GM19043 (cell line): ENCODE data around the gene BANP.
"Not testable (repeated sequence)": the region's sequence is repeated elsewhere in the genome, so short reads cannot be mapped to it uniquely, and the experiment has no call there.

ENCODE experiments used
- ATAC-seq: cut with Tn5 transposase; IDR thresholded peaks from one replicate; pipeline ENCODE4 v1.9.1; 2021; ENCODE audit warnings: low read depth; ENCODE audit not compliant: unreplicated experiment

The BANP gene

DNA sequence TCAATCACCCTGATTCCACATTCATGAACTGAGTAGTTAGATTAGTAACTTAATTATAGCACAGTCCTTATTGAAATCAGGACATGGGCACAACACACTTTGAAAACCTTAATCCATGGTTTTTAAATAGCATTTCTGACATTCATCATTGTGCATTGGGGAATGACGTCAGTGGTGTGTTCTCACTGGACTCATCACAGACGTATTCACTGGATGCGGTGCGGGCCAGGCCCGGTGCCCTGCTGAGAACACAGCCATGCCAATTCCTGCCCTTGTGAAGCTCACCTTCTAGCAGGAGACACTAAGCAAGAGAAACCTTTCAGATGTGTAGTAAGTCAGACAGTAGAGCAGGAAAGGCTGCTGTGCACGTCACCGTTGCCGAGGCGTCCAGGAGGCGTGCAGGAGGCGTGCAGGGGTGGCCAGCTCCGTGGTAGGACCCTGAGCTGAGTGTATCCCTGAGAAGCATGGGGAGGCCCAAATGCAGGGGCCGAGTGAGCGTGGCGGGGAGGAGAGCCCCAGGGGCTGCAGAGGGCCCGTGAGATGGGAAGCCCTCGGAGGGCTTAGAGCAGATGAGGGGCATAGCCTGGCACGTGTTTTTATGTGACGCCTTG, 12.9 kb downstream of the BANP start:
- no peak for ATAC-seq

- ATAC-seq = no peak
These were observed 14.2 kb downstream of the BANP start for GRCh38 chr16:87965417-87965816.

DNA sequence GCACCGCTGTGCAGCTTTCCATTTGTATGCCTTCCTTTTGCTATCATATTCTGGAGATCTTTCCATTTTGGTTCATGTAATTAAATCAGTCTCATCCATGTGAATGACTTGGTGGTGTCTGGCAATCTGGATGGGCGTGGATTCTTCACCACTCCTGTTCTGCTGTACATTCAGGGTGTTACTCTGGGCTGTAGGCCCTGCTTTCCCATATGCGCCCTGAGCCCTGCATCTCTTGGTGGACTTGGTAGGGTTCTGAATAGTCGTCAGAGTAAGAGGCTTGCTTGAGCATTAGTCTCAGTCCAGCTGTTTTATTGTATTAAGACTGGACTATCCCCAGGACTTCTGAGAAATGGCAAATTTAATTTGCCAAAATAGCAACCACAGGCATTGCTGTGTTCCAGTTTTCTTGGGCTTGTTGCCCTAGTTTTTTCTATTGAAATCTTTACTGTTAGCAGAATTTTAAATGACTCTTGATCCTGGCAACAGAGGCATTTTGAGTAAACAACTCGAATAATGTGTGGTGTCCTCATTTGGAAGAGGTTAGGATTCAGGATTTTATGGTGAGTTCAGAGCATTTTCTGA, 14.9 kb downstream of the BANP start:
- no peak for ATAC-seq

- no peak for ATAC-seq
These were observed 15.5 kb downstream of the BANP start for GRCh38 chr16:87966685-87967185.

DNA sequence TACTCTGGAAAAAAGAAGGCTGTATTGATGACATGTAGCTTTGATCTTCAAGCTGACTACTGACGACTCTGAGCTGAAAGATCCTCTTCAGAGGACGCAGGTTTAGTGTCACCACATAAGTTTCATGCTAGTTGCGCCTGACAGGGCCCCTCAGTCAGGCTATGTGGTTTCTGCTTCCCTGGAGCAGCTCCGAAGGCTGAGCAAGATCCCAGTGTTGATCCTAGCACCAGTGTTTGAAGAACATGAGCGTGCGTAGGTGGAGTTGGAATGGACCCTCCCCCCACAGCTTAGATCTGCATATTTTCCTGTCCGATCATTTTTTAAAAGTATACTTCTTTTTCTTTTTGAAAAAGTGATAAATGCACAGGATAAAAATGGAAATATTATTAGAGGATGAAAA, 17.3 kb downstream of the BANP start:
- no peak for ATAC-seq

GRCh38 chr16:87970186-87970585, 19.0 kb downstream of the BANP start:
- ATAC-seq = no peak

DNA sequence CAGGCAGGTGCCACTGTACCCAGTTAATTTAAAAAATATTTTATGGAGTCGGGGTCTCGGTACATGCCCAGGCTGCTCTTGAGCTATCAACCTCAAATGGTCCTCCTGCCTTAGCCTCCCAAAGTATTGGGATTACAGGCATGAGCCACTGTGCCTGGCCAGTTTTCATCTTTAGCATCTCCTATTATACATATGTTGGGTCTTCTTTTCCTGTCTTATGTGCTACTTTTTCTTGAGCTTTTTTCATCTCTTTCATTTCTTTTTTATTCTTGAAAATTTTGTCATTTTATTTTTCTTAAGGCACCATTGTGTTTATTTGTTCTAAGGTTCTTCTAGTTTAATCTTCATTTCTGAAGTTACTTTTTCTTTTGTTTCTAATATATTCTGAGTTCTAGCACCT, 20.7 kb downstream of the BANP start:
- no peak for ATAC-seq

GRCh38 chr16:87973717-87974116, 22.5 kb downstream of the BANP start:
- no peak for ATAC-seq

GRCh38 chr16:87974178-87974577, 22.9 kb downstream of the BANP start:
- ATAC-seq = no peak

DNA sequence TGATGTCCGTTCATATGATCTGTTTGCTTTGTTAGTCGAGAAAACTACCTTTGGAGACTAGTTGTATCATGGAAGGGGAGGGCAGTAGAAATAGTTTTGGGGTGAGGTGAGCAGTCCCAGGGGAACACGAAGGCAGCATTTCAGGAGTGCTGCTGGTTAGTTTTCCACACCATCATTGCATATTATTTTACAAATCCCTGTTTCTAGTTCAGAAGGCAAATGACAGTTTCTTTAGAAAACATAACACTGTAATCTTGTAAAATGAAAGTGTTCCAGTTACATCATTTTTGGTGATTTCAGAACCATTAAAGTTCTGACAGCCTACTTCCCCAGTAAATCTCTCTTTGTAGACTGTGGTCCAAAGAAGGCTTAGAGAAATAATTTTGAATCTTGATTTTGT, 25.4 kb downstream of the BANP start:
- no peak for ATAC-seq

DNA sequence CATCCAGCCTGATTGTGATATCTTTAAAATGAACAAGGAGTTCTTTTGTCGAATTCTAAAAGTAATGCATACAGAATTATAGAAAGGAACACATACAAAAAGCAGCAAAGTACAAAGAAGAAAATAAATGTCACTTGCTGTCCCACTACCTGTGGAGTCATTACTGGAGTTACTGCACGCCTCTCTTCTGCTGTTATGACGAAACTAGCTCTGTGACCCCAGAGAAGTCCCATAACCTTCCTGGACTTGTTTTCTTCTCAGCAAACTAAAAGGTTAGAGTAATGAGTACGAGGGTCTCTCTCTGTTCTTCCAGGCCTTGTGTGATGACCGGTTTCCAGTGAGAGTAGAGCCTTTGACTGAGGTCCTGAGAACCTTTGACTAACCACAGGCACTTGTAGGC, 26.9 kb downstream of the BANP start:
- ATAC-seq = no peak

- no peak for ATAC-seq
These were observed 28.1 kb downstream of the BANP start for GRCh38 chr16:87979352-87979751.

DNA sequence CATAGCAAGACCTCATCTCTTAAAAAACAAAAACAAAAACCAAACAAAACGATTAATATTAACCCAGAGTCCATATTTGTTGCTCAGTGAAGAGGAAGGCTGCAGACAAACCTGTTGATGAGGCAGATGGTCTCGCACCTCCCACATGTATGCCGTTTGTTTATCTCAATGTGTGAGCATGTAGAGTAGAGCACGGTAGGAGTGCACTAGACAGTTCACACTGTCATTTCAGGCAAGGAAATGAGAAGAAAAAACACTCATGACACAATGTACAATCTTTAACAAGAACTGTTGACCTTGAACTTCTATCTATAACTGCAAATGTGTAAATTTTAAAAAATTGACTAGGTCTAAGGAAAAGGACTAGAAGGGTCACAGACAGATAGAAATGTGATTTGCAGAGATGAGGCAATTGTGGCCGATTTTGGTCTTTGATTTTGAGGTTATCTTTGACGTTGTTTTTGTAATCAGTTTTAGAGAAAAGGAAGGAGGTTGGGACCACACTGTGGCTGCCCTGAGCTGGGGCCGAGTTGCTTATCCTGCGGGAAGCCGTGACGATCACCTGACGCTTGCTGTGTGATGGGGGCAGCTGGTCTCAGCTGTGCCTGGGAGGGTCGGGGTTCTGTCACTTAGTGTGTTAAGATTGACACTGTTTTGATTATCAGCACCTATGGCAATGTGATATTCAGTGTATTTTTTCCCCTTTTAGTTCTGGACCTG, 28.8 kb downstream of the BANP start:
- not testable (repeated sequence) for ATAC-seq

GRCh38 chr16:87981376-87981775, 30.1 kb downstream of the BANP start:
- ATAC-seq = not testable (repeated sequence)

- no peak for ATAC-seq
These were observed 31.4 kb downstream of the BANP start for GRCh38 chr16:87982581-87983041.

DNA sequence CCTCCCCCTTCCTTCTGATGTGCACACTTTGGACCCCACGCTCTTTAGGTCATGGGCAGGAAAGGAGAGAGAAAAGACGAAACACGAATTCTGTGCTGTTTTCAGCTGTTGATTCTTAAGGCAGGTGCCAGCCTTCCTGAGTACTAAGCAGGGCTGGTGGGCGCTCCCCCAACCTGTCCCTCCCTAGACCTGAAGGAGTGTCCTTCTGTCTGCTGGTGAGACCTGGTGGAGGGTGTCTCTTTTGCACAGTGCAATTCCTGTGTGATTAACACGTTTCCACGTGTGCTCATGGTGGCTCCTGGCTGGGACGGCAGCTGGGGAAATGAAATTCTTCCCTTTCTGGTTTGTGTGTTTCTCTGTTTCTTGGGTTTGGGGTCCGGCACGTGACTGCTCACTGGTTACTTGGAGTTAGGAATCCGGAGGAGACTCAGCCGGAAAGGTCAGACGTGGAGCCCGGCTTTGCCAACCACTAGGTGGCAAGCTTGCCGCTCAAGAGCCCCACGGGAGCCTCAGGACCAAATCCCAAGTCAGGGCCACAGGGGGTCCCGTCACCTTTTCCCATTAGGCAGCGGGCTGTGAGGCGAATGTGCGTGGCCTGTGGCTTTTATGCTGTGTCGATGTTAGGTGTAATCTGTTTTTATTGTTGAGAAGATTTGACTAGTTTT, 32.0 kb downstream of the BANP start:
- not testable (repeated sequence) for ATAC-seq

DNA sequence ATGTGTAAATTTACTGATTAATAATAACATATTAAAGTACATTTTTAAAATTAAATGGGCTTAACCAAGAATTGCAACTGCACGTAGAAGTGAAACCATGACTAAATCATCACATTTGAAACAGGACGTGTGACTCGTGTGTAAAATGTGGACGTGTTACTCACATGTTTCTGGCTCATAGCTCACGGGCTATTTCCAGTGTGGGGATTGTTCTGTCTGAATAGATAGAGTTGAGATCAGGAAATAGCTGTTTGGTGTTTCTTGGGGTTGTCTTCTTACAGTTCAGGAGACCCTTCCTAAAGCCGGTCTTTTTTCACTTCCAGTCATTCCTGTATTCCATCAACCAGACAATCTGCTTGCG, 32.5 kb downstream of the BANP start:
- ATAC-seq = not testable (repeated sequence)

- not testable (repeated sequence) for ATAC-seq
These were observed 32.9 kb downstream of the BANP start for GRCh38 chr16:87984180-87984579.

GRCh38 chr16:87984632-87985267, 33.5 kb downstream of the BANP start:
- no peak for ATAC-seq

GRCh38 chr16:87985493-87985892, 34.3 kb downstream of the BANP start:
- not testable (repeated sequence) for ATAC-seq

- not testable (repeated sequence) for ATAC-seq
These were observed 35.2 kb downstream of the BANP start for GRCh38 chr16:87986361-87986849.
